ENCODE results near the gene SMAD6.

- TF ChIP-seq CTCF (tag by site-specific recombination; IDR thresholded peaks at IDR 0.05) (no peak), ZNF140 (tag by site-specific recombination; IDR thresholded peaks at IDR 0.05) (no peak), MYNN (tag by site-specific recombination; IDR thresholded peaks at IDR 0.05; ENCODE audit: borderline replicate concordance) (no peak), ZNF121 (tag by site-specific recombination; IDR thresholded peaks at IDR 0.05) (no peak), ZNF302 (tag by site-specific recombination; IDR thresholded peaks at IDR 0.05; ENCODE audit: low read depth) (no peak), ZBTB7A (tag by site-specific recombination; IDR thresholded peaks at IDR 0.05; ENCODE audit: low read depth) (no peak), INSM2 (tag by site-specific recombination; IDR thresholded peaks at IDR 0.05) (no peak), REST (tag by site-specific recombination; IDR thresholded peaks at IDR 0.05) (no peak), ZNF837 (tag by site-specific recombination; IDR thresholded peaks at IDR 0.05) (no peak), ZIC2 (tag by site-specific recombination; IDR thresholded peaks at IDR 0.05) (no peak)
Measured at GRCh38 chr15:66768987-66769386, 67.0 kb downstream of the SMAD6 start.
